C4-2B (cell line): ENCODE measurements around the gene APP.
A peak's percentile ranks its signal among the peaks of the same experiment; 100 is the strongest.

Experiments used
- H3K27ac ChIP-seq: fragments of 450-650 bp; 2 replicates; pipeline ENCODE4 v1.5.1; 2017
- ZFX ChIP-seq: fragments of 450-650 bp; IDR thresholded peaks from 2 replicates; pipeline ENCODE4 v1.6.1; 2017
- TF ChIP-seq, protein P1 (sequence below): fragments of 450-650 bp; conservative IDR thresholded peaks from 2 replicates; pipeline ENCODE4 v1.5.1; 2017; ENCODE audit warnings: mild to moderate bottlenecking

APP gene

DNA sequence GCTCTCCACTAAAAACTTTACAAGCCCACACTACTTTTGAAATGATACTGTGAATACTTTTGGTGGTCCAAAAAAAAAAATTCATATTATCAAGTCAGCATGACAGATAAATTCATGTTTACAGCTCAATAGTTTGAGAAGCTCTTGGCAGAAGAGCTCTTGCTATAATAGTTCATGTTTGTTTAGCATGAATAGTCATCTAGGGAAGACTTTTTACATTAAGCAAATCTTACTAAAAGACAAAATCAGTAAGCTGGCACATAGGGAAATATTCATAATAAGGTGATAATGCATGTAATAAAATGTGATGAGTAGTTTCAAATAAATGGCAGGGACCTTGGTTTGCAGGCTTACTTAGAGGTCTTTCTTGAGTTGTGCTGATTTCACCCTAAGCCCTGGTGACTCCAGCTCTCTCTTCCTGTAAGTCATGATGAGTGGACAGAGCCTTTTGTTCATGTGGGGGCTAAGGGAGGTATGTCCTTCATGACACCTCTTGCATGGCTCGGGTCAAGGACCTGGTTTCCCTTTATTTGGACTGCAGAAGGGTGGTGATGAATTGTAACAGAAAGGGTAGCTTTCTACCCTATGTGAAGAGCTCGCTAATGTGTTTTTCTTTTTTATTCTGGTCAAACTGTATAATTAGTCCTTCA lies 269.1 kb downstream of the APP start:
- TF ChIP-seq ZFX, result no peak
- no peak overlapping the region for H3K27ac ChIP-seq

DNA sequence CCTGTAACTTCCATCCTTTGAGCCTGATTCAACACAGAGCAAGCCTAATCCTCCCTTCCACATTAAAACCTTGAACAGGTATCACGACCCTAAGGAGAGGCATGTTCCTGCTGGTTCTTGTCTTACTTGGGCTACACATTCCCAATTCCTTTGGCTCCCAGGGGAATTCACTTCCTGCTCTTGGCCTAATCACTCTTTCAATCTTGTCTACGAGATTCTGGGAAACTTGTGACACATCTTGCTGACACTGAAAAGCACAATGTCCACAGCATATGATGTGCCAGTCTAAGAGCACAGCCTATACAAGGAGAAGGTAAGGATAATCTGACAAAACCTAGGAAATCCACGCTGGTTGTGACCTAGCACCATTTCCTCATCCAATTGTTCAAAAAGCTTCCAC lies 271.9 kb downstream of the APP start:
- no peak overlapping the region for H3K27ac ChIP-seq
- no peak for TF ChIP-seq ZFX
- TF ChIP-seq, protein P1, sequence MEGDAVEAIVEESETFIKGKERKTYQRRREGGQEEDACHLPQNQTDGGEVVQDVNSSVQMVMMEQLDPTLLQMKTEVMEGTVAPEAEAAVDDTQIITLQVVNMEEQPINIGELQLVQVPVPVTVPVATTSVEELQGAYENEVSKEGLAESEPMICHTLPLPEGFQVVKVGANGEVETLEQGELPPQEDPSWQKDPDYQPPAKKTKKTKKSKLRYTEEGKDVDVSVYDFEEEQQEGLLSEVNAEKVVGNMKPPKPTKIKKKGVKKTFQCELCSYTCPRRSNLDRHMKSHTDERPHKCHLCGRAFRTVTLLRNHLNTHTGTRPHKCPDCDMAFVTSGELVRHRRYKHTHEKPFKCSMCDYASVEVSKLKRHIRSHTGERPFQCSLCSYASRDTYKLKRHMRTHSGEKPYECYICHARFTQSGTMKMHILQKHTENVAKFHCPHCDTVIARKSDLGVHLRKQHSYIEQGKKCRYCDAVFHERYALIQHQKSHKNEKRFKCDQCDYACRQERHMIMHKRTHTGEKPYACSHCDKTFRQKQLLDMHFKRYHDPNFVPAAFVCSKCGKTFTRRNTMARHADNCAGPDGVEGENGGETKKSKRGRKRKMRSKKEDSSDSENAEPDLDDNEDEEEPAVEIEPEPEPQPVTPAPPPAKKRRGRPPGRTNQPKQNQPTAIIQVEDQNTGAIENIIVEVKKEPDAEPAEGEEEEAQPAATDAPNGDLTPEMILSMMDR, result no peak

DNA sequence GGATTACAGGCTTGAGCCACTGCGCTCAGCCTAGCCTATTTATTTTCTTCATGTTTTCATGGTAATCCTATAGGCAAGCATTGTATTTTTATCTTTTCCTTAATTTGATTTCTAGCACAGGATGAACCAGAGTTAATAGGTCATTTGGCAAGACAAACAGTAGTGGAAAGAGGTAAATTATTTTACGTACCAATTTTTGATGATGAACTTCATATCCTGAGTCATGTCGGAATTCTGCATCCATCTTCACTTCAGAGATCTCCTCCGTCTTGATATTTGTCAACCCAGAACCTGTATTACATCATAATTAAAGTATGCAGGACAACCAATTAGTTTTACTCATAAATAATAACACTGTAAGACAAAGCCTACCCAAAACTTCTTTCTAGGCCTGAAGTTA lies 273.2 kb downstream of the APP start:
- no peak overlapping the region for H3K27ac ChIP-seq
- TF ChIP-seq, protein P1, result no peak
- TF ChIP-seq ZFX, result no peak

DNA sequence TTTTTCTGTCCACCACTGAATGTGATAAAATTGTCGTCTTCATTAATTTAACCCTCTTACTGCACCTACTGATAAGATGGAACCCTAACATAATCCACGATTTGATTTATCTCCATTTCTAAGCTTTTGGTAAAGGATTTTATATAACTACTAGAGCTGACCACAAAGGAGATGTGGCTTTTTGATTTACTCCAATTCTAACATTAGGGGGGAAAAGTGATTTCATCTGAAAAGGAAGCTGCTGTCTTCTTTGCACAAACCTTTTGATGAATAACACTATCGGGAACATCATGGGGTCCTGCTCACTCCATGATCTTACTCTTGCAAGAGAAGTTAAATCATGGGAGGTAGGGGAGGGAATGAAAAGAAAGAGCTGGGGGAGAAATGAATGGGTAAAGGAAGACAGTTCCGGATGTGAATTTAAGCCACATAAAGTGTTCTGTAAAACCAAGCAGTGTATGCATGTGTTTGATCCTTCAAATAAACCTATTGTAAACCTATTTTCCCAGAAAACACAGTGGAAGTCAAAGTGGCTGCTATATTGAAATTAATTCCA lies 274.0 kb downstream of the APP start:
- TF ChIP-seq, protein P1, result no peak
- no peak for TF ChIP-seq ZFX
- no peak overlapping the region for H3K27ac ChIP-seq

DNA sequence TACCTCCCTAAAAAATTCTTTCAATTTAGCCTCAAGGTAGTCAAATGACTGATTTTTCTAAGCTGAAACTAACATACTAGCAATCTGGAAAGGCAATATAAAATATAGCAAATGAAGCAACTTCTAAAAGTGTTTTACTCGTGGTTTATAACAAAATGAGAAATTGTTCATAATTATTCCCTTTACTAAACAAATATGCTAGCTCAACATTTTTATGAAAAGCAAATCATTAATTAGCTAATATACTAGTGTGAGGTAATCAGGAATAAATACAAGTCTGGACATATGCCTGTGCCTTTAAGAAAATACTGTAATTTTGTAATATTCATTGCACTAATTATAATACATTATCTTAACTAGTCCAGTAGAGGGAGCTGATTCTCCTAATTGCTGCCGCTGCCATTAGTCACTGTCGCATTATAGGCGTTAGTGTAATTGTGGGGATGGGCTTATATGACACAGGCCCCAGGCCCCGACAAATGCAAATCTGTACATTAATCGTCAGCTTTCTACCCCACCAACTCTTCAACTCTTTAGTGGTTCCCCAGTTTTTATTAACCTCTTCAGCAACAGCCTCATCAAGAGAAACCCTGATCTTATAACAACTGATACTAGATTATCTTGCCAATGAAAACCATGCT lies 274.9 kb downstream of the APP start:
- H3K27ac ChIP-seq, result no peak overlapping the region
- TF ChIP-seq, protein P1, result peak; percentile 69
- TF ChIP-seq ZFX, result no peak

DNA sequence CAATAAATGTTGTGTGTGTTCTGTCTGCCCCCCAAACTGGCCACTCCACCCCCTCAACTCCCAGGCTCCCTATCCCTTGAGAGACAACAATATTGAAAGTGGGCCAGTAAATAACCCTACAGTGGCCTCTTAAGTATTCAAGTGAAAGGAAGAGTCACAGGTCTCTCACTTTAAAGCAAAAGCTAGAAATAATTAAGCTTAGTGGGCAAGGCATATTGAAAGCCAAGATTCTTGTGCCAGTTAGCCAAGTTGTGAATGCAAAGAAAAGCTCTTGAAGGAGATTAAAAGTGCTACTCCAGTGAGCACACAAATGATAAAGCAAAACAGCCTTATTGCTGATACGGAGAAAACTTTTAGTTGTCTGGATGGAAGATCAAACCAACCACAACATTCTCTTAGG lies 277.4 kb downstream of the APP start:
- TF ChIP-seq, protein P1, result no peak
- TF ChIP-seq ZFX, result no peak
- no peak overlapping the region for H3K27ac ChIP-seq

DNA sequence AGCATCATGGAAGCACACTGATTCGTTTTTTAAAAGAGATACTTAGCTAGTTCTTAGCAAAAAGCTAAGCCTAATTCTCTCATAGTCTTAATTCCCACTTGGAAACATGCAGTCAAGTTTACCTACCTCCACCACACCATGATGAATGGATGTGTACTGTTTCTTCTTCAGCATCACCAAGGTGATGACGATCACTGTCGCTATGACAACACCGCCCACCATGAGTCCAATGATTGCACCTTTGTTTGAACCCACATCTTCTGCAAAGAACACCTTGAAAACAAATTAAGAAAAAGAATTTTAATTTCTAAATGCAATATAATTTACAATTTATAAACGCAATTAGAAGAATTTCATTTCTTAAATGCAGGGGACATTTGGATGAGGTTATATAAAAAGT lies 279.0 kb downstream of the APP start:
- H3K27ac ChIP-seq, result no peak overlapping the region
- TF ChIP-seq ZFX, result no peak
- TF ChIP-seq, protein P1, result no peak

DNA sequence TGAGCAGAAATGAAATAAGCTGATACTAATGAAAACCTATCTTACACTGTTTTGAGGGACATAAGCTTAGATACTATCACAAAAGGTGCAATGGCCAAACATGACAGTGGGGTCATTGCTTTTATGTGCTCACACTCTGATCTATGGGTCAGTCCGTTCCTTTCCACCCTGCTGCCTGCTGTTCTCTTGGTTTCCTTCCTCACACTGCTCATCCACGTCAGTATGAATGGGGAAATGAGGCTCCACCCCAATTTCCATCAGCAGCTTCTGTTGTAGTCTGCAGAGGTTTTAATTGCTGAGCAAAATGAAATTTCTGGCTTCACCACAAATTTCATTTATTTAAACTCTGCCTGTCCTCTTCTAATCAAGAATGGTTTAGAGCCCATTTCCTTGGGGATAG lies 280.6 kb downstream of the APP start:
- no peak overlapping the region for H3K27ac ChIP-seq
- TF ChIP-seq, protein P1, result no peak
- no peak for TF ChIP-seq ZFX
